ENCODE measurements around the gene FHL5. TPM values are rescaled to one million over a fixed set of nuclear protein-coding genes. Genes with fewer than 3 reads are reported as not detected.
"Not testable (repeated sequence)": the region's sequence is repeated elsewhere in the genome, so short reads cannot be mapped to it uniquely, and the experiment has no call there.

The FHL5 gene
- total RNA-seq, 4 donors from 2014 or later = 2.1 to 10.7 (median 3.7) TPM

GRCh38 chr6:96547654-96548053 lies 15.3 kb upstream of the FHL5 start:
- no peaks in the 10 kb centered on the region for H3K9me3 ChIP-seq
- H3K36me3 ChIP-seq = peaks cover 0 to 83% (median 2%) of the 10 kb centered on the region in 3 donors
- no peak for TF ChIP-seq CTCF (IDR thresholded peaks at IDR 0.05)
- no peak for TF ChIP-seq POLR2A (IDR thresholded peaks at IDR 0.05)
- no peak overlapping the region for H3K4me3 ChIP-seq
- H3K27ac ChIP-seq = no peak overlapping the region
- H3K4me1 ChIP-seq = no peaks in the 10 kb centered on the region
- DNase-seq = no peak
- H3K27me3 ChIP-seq = no peaks in the 10 kb centered on the region

- no peaks in the 10 kb centered on the region for H3K4me1 ChIP-seq
- peaks cover 0 to 52% (median 10%) of the 10 kb centered on the region in 3 donors for H3K36me3 ChIP-seq
- DNase-seq = no peak
- H3K4me3 ChIP-seq = no peak overlapping the region
- H3K27me3 ChIP-seq = no peaks in the 10 kb centered on the region
- H3K9me3 ChIP-seq = no peaks in the 10 kb centered on the region
- no peak for TF ChIP-seq POLR2A (IDR thresholded peaks at IDR 0.05)
- TF ChIP-seq CTCF (IDR thresholded peaks at IDR 0.05) = no peak
- no peak overlapping the region for H3K27ac ChIP-seq
Measured at GRCh38 chr6:96554558-96554957, 8.4 kb upstream of the FHL5 start.

GRCh38 chr6:96559740-96560139 lies 3.2 kb upstream of the FHL5 start:
- peaks cover 0 to 11% (median 0%) of the 10 kb centered on the region in 3 donors for H3K36me3 ChIP-seq
- H3K4me3 ChIP-seq, H3K27ac ChIP-seq, H3K9me3 ChIP-seq, H3K4me1 ChIP-seq, H3K27me3 ChIP-seq, DNase-seq: not testable (repeated sequence)

GRCh38 chr6:96563853-96564252 lies 925 bp downstream of the FHL5 start:
- Histone ChIP-seq H3K27ac (no peak overlapping the region), H3K4me1 (no peaks in the 10 kb centered on the region), H3K36me3 (no peaks in the 10 kb centered on the region), H3K4me3 (no peak overlapping the region), H3K9me3 (no peaks in the 10 kb centered on the region), H3K27me3 (no peaks in the 10 kb centered on the region)
- no peak for TF ChIP-seq POLR2A (IDR thresholded peaks at IDR 0.05)
- no peak for TF ChIP-seq CTCF (IDR thresholded peaks at IDR 0.05)
- no peak for DNase-seq

GRCh38 chr6:96570053-96570452 lies 7.1 kb downstream of the FHL5 start:
- no peaks in the 10 kb centered on the region for H3K27me3 ChIP-seq
- DNase-seq = no peak
- H3K27ac ChIP-seq = no peak overlapping the region

GRCh38 chr6:96571551-96571950 lies 8.6 kb downstream of the FHL5 start:
- Histone ChIP-seq H3K27me3 (peaks cover 0 to 6% of the 10 kb centered on the region in 2 donors), H3K9me3 (no peaks in the 10 kb centered on the region), H3K27ac (no peak overlapping the region), H3K4me3 (no peak overlapping the region), H3K4me1 (no peaks in the 10 kb centered on the region), H3K36me3 (no peaks in the 10 kb centered on the region)
- no peak for DNase-seq
- TF ChIP-seq POLR2A (IDR thresholded peaks at IDR 0.05) (no peak), CTCF (IDR thresholded peaks at IDR 0.05) (no peak)

More at GRCh38 chr6:96570053-96570452, 7.1 kb downstream of the FHL5 start:
- Histone ChIP-seq H3K4me3 (no peak overlapping the region), H3K9me3 (no peaks in the 10 kb centered on the region), H3K36me3 (no peaks in the 10 kb centered on the region), H3K4me1 (no peaks in the 10 kb centered on the region)
- TF ChIP-seq POLR2A (IDR thresholded peaks at IDR 0.05) (no peak), CTCF (IDR thresholded peaks at IDR 0.05) (no peak)

Measured in Peyer's patch (tissue), 4 donors.